Lower lobe of right lung (tissue), 2 donors: ENCODE measurements around the gene MAGI2. TPM values are rescaled to one million over a fixed set of nuclear protein-coding genes. Genes with fewer than 3 reads are reported as not detected.
A peak's percentile ranks its signal among the peaks of the same experiment; 100 is the strongest.

Experiments
- ATAC-seq, 2 donors: fragments of 200-7000 bp; cut with Tn5 transposase; one replicate each; pipeline ENCODE4 v1.9.1; 2020 to 2022; ENCODE audit warnings: mild to moderate bottlenecking in 2 of 2, moderate library complexity in 2 of 2
- DNase-seq: peaks from one replicate; pipeline ENCODE4 v3.0.0-alpha.2; 2020
- H3K27ac ChIP-seq: fragments of 200-600 bp; one replicate; pipeline ENCODE4 v1.8.0; 2022
- H3K27me3 ChIP-seq: fragments of 200-600 bp; one replicate; pipeline ENCODE4 v1.8.0; 2022; ENCODE audit warnings: low read depth
- H3K36me3 ChIP-seq: fragments of 200-600 bp; one replicate; pipeline ENCODE4 v1.8.0; 2022; ENCODE audit warnings: mild to moderate bottlenecking
- H3K4me1 ChIP-seq: fragments of 200-600 bp; one replicate; pipeline ENCODE4 v1.8.0; 2022
- H3K4me3 ChIP-seq: fragments of 200-600 bp; one replicate; pipeline ENCODE4 v1.8.0; 2022; ENCODE audit warnings: mild to moderate bottlenecking
- H3K9me3 ChIP-seq: fragments of 200-600 bp; one replicate; pipeline ENCODE4 v1.8.0; 2022
- intact Hi-C: fragments of 100-400 bp; cut with DNase I; formaldehyde crosslinking; loops from one replicate; pipeline ENCODE4 v1.11.0; 2022
- total RNA-seq: library from RNA; stranded (reverse); fragmentation: NEBNext Ultra II Directional; extraction: Animal tissue kit (Norgen Biotek cat#: 25700); gene quantifications from one replicate; pipeline ENCODE4 v1.2.1, GENCODE V29; 2021
- TF ChIP-seq, protein P1 (sequence below): fragments of 200-600 bp; IDR thresholded peaks from one replicate; pipeline ENCODE4 v1.8.0; 2022; ENCODE audit warnings: antibody characterized with exemption, mild to moderate bottlenecking
- donor health status: DM: no; HTN: yes; CAD: no; lungs with severe emphysema.

The MAGI2 gene
- total RNA-seq, 1 donor from 2014 or later, result 15.3 TPM

- Histone ChIP-seq H3K4me1 (no peaks in the 10 kb centered on the region), H3K27ac (no peak overlapping the region), H3K27me3 (no peaks in the 10 kb centered on the region), H3K9me3 (no peaks in the 10 kb centered on the region), H3K36me3 (no peaks in the 10 kb centered on the region), H3K4me3 (no peak overlapping the region)
- intact Hi-C loops, result no loop called here
- ATAC-seq (no peak), DNase-seq (no peak)
- TF ChIP-seq, protein P1, sequence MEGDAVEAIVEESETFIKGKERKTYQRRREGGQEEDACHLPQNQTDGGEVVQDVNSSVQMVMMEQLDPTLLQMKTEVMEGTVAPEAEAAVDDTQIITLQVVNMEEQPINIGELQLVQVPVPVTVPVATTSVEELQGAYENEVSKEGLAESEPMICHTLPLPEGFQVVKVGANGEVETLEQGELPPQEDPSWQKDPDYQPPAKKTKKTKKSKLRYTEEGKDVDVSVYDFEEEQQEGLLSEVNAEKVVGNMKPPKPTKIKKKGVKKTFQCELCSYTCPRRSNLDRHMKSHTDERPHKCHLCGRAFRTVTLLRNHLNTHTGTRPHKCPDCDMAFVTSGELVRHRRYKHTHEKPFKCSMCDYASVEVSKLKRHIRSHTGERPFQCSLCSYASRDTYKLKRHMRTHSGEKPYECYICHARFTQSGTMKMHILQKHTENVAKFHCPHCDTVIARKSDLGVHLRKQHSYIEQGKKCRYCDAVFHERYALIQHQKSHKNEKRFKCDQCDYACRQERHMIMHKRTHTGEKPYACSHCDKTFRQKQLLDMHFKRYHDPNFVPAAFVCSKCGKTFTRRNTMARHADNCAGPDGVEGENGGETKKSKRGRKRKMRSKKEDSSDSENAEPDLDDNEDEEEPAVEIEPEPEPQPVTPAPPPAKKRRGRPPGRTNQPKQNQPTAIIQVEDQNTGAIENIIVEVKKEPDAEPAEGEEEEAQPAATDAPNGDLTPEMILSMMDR, result no peak
Measured at GRCh38 chr7:79329464-79329863, 124.0 kb downstream of the MAGI2 start.

GRCh38 chr7:79320741-79321473 is 132.6 kb downstream of the MAGI2 start:
- DNase-seq (no peak), ATAC-seq (no peak)
- no peaks in the 10 kb centered on the region for H3K36me3 ChIP-seq
- intact Hi-C loops, result no loop called here
- TF ChIP-seq, protein P1, result no peak
- H3K4me3 ChIP-seq, result no peak overlapping the region
- H3K27ac ChIP-seq, result no peak overlapping the region
- no peaks in the 10 kb centered on the region for H3K9me3 ChIP-seq
- no peaks in the 10 kb centered on the region for H3K4me1 ChIP-seq
- H3K27me3 ChIP-seq, result no peaks in the 10 kb centered on the region

- Histone ChIP-seq H3K9me3 (no peaks in the 10 kb centered on the region), H3K27me3 (no peaks in the 10 kb centered on the region), H3K27ac (no peak overlapping the region), H3K4me3 (no peak overlapping the region), H3K4me1 (no peaks in the 10 kb centered on the region), H3K36me3 (no peaks in the 10 kb centered on the region)
- intact Hi-C loops, result no loop called here
- peak in 1 of 2 donors; percentile 41 for ATAC-seq
- no peak for DNase-seq
- TF ChIP-seq, protein P1, result no peak
Measured at GRCh38 chr7:79319369-79319768, 134.1 kb downstream of the MAGI2 start.

DNA sequence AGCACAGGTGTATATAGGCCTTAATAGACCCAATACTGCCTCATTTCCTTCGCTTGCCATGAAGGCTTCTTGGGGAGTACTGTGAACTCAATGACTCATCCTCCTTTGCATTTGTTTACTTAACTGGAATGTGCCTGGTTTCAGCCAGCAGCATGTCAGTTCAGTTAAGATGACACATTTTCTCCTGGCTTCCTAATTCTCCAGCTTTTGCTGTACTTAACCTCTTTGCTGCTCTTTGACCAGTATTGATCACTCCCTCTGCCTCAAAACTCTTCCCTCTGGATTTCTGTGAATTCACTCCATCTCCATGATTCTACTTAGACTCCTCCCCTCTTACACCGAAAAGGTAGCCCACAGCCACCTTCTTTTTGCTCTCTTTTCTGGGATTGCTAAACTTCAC is 135.7 kb downstream of the MAGI2 start:
- no peak for DNase-seq
- TF ChIP-seq, protein P1, result no peak
- ATAC-seq, result peak in 1 of 2 donors; percentile 36
- Histone ChIP-seq H3K36me3 (no peaks in the 10 kb centered on the region), H3K27ac (no peak overlapping the region), H3K9me3 (no peaks in the 10 kb centered on the region), H3K27me3 (no peaks in the 10 kb centered on the region), H3K4me3 (no peak overlapping the region), H3K4me1 (no peaks in the 10 kb centered on the region)
- intact Hi-C loops, result no loop called here

DNA sequence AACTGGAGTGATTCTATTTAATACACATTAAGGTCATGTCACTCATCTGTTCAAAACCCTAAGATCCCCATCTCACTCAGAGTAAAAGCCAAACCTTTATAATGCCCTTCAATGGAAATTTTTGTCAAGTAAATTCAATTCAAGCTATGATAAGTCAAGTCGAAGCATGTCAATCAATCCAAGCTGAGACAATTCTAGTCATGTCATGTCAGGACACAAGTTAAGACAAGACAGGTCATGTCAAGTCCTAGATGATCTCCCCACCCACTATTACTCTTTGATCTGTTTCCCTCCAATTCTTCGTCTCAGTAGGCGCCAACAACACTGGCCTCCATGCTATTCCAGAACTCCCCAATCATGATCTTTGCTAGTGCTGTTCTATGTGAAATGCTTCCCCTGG is 141.4 kb downstream of the MAGI2 start:
- no peak overlapping the region for H3K27ac ChIP-seq
- no peak for DNase-seq
- no peak overlapping the region for H3K4me3 ChIP-seq
- H3K9me3 ChIP-seq, result no peaks in the 10 kb centered on the region
- no peaks in the 10 kb centered on the region for H3K36me3 ChIP-seq
- H3K4me1 ChIP-seq, result no peaks in the 10 kb centered on the region
- intact Hi-C loops, result no loop called here
- TF ChIP-seq, protein P1, result no peak
- ATAC-seq, result no peak
- no peaks in the 10 kb centered on the region for H3K27me3 ChIP-seq
